ENCODE measurements around the gene LMAN1L. TPM values are rescaled to one million over a fixed set of nuclear protein-coding genes. Genes with fewer than 3 reads are reported as not detected.

Gene LMAN1L
- total and polyA plus RNA-seq, 7 donors: 0.64 to 1.8 TPM; not detected in 5

DNA sequence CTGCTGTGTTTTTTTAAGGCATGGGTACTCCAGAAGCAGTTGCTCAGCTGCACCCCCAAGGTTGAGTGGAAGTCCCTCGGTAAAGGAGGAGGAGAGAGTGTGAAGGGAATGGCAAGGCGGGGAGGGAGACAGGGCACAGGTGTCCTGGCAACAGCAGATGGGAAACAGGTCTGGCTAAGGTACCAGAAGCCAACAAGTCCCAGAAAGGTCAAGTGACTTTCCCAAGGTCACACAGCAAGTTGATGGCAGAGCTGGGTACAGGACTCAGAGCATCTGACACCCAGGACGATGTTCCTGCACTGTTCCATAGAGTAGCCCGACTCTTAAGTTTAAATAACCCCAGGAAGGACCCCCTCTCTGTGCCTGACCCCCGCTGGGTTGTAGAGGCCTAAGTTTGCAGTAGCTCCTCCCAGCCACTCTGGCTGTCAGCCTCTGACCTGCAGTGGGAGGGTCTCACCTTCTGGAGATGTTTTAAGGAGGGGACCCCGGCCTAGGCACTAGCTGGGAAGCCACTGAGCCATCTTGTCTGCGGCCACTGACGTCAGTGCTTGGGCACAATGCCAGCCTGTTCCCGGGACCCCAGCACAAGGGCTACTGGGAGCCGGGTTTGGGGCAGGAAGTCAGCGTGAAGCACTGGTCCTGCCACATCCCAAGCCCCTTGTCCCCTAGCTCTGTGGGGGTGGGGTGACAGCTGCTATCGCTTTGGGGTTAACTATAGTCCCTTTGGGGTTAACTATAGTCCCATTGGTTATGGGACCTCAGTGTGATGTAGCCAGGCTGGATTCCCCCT lies 20.2 kb upstream of the LMAN1L start:
- intact Hi-C loops (cut with DNase I): no loop called here
- 67 to 76% methylated on average over 12 of the region's 12 CpGs for WGBS, 2 donors
- H3K27me3 ChIP-seq: no peaks in the 10 kb centered on the region
- H3K4me3 ChIP-seq: no peak overlapping the region
- H3K36me3 ChIP-seq: no peaks in the 10 kb centered on the region
- no peaks in the 10 kb centered on the region for H3K9me3 ChIP-seq
- no peak overlapping the region for H3K27ac ChIP-seq
- no peak for TF ChIP-seq POLR2A (IDR thresholded peaks at IDR 0.05)
- no peak for TF ChIP-seq EP300 (IDR thresholded peaks at IDR 0.05)
- no peak for TF ChIP-seq POLR2AphosphoS5 (IDR thresholded peaks at IDR 0.05)
- TF ChIP-seq, protein P1, sequence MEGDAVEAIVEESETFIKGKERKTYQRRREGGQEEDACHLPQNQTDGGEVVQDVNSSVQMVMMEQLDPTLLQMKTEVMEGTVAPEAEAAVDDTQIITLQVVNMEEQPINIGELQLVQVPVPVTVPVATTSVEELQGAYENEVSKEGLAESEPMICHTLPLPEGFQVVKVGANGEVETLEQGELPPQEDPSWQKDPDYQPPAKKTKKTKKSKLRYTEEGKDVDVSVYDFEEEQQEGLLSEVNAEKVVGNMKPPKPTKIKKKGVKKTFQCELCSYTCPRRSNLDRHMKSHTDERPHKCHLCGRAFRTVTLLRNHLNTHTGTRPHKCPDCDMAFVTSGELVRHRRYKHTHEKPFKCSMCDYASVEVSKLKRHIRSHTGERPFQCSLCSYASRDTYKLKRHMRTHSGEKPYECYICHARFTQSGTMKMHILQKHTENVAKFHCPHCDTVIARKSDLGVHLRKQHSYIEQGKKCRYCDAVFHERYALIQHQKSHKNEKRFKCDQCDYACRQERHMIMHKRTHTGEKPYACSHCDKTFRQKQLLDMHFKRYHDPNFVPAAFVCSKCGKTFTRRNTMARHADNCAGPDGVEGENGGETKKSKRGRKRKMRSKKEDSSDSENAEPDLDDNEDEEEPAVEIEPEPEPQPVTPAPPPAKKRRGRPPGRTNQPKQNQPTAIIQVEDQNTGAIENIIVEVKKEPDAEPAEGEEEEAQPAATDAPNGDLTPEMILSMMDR (IDR thresholded peaks at IDR 0.05): no peak
- H3K4me1 ChIP-seq: peaks cover 0 to 50% (median 46%) of the 10 kb centered on the region in 4 donors
- peak; percentile 62 for DNase-seq

DNA sequence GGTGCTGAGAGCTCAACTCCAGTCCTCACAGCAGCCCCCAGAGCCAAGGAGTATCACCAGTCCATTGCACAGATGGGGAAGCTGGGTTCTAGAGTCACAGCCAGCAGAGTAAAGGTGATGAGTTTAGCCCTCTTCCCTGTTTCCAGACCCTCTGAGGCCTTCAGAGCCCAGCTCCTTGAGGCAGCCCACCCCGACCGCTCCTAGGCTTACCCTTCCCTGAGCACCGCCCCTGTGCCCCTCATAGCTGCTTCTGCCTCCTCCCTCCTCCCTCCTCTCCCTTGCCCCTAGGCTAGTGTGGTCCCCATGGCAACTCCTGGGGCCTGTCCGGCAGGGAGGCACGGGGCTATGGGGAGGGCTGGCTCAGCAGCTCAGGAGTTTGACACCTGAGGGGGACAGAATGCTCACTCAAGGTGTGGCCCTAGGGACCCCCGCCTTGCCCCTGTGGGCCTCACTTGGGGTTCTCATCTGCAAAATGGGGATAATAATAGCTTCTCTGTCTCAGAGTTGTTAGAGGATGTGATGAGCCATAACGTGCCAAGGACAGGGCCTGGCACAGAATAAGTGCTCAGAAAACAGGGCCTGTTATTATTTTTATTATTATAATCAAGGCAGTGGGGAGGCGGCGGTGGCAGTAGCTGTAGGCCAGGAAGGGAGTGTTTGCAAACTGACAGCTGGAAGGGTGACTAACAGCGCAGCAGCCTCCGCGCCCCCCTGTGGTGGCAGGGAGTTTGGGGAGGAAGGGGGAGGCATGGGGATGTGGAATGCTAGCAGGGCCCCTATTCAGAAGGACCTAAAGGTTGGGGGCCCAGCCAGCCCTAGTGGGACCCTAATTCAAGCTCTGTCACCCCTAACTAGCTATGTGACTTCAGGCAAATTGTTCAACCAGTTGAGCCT lies 19.3 kb upstream of the LMAN1L start:
- peak; percentile 59 for DNase-seq
- peaks cover 0 to 43% (median 38%) of the 10 kb centered on the region in 4 donors for H3K4me1 ChIP-seq
- no peak overlapping the region for H3K27ac ChIP-seq
- H3K4me3 ChIP-seq: no peak overlapping the region
- TF ChIP-seq POLR2AphosphoS5 (IDR thresholded peaks at IDR 0.05): no peak
- TF ChIP-seq, protein P1 (IDR thresholded peaks at IDR 0.05): no peak
- TF ChIP-seq EP300 (IDR thresholded peaks at IDR 0.05): no peak
- no peak for TF ChIP-seq POLR2A (IDR thresholded peaks at IDR 0.05)
- H3K27me3 ChIP-seq: no peaks in the 10 kb centered on the region
- intact Hi-C loops (cut with DNase I): no loop called here
- 63 to 73% methylated on average over 12 of the region's 12 CpGs for WGBS, 2 donors
- H3K9me3 ChIP-seq: no peaks in the 10 kb centered on the region
- H3K36me3 ChIP-seq: peaks cover 0 to 2% (median 0%) of the 10 kb centered on the region in 4 donors

DNA sequence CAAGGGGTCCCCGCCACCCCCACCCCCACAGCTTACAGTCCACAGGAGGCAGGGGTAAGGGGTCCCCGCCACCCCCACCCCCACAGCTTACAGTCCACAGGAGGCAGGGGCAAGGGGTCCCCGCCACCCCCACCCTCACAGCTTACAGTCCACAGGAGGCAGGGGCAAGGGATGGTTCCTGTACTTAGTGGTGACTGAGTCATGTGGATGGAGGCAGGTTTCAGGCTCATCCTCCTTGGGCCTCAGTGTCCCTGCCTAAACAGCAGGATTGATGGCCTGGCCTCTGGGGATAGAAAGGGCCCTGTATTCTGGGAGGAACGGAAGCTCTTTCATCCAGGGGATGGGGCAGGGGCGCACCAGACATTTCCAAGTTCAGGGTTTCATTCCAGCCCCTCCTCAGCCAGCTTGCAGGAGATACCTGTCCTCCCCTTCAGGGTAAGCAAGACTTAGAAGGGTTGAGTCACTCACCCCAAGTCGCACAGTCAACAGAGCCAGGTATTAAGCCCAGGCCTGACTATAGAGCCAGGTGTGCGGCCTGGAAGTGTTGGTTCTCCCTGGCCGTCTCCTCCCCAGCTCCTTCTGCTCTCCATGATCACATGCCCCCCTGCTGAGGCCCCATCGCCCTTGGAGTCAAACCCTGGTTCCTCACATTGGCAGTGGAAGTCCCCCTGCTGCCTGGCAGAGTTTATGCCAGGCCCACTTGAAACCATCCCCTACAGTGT lies 18.2 kb upstream of the LMAN1L start:
- Histone ChIP-seq H3K36me3 (peaks cover 0 to 9% (median 0%) of the 10 kb centered on the region in 4 donors), H3K9me3 (no peaks in the 10 kb centered on the region), H3K27me3 (no peaks in the 10 kb centered on the region), H3K4me3 (no peak overlapping the region), H3K27ac (no peak overlapping the region), H3K4me1 (peaks cover 0 to 32% (median 28%) of the 10 kb centered on the region in 4 donors)
- intact Hi-C loops (cut with DNase I): no loop called here
- no peak for TF ChIP-seq POLR2AphosphoS5 (IDR thresholded peaks at IDR 0.05)
- TF ChIP-seq, protein P1 (IDR thresholded peaks at IDR 0.05): no peak
- no peak for TF ChIP-seq EP300 (IDR thresholded peaks at IDR 0.05)
- TF ChIP-seq POLR2A (IDR thresholded peaks at IDR 0.05): no peak
- DNase-seq: peak; percentile 53
- WGBS, 2 donors: 86 to 90% methylated on average over 7 of the region's 9 CpGs

DNA sequence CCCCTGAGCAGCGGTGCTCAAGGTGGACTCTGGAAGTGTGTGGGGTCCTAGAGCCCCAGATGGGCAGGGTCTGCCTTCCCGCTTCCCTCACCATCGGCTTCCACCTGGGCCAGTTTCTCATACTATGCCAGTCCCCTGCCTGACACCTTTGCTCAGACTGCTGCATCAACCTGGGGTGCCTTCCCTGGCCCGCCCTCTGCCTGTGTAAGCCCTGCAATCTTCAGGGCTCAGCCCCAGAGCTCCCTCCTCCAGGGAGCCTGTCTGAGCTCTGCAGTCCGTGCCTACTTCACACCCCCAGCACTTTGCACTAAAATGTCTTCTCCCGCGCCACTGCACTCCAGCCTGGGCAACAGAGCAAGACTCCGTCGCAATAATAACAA lies 17.7 kb upstream of the LMAN1L start:
- no peak overlapping the region for H3K27ac ChIP-seq
- no peak overlapping the region for H3K4me3 ChIP-seq
- no peaks in the 10 kb centered on the region for H3K9me3 ChIP-seq
- intact Hi-C loops (cut with DNase I): no loop called here
- 89 to 94% methylated on average over 9 of the region's 9 CpGs for WGBS, 2 donors
- H3K36me3 ChIP-seq: peaks cover 0 to 12% (median 0%) of the 10 kb centered on the region in 4 donors
- no peak for DNase-seq
- TF ChIP-seq POLR2A (IDR thresholded peaks at IDR 0.05): no peak
- TF ChIP-seq POLR2AphosphoS5 (IDR thresholded peaks at IDR 0.05): no peak
- TF ChIP-seq, protein P1 (IDR thresholded peaks at IDR 0.05): no peak
- no peak for TF ChIP-seq EP300 (IDR thresholded peaks at IDR 0.05)
- H3K4me1 ChIP-seq: peaks cover 0 to 31% (median 25%) of the 10 kb centered on the region in 4 donors
- no peaks in the 10 kb centered on the region for H3K27me3 ChIP-seq
